ENCODE data around the gene ENDOD1. TPM values are rescaled to one million over a fixed set of nuclear protein-coding genes. Genes with fewer than 3 reads are reported as not detected.
A peak's percentile ranks its signal among the peaks of the same experiment; 100 is the strongest.

Gene ENDOD1
- total RNA-seq, 1 donor from 2014 or later = 4.5 TPM

- DNase-seq (ENCODE audit: low spot score) = peak; percentile 41
- no peak for TF ChIP-seq CTCF (IDR thresholded peaks at IDR 0.05; ENCODE audit: unreplicated experiment)
- peak overlapping the region; percentile 99 for H3K4me3 Mint-ChIP-seq (ENCODE audit: unreplicated experiment)
- H3K36me3 Mint-ChIP-seq (ENCODE audit: low read depth, unreplicated experiment) = no peaks in the 10 kb centered on the region
- H3K4me1 Mint-ChIP-seq (ENCODE audit: unreplicated experiment) = peaks cover 13% of the 10 kb centered on the region
- peaks cover 4% of the 10 kb centered on the region for H3K27me3 Mint-ChIP-seq (ENCODE audit: unreplicated experiment)
- H3K27ac Mint-ChIP-seq (ENCODE audit: unreplicated experiment) = peak overlapping the region; percentile 15
- no peaks in the 10 kb centered on the region for H3K9me3 Mint-ChIP-seq (ENCODE audit: unreplicated experiment)
Observed at GRCh38 chr11:95068549-95068948, 21.1 kb upstream of the ENDOD1 start.

- no peak for TF ChIP-seq CTCF (IDR thresholded peaks at IDR 0.05; ENCODE audit: unreplicated experiment)
- Mint-ChIP-seq H3K4me1 (ENCODE audit: unreplicated experiment) (peaks cover 16% of the 10 kb centered on the region), H3K27me3 (ENCODE audit: unreplicated experiment) (peaks cover 4% of the 10 kb centered on the region), H3K36me3 (ENCODE audit: low read depth, unreplicated experiment) (no peaks in the 10 kb centered on the region), H3K4me3 (ENCODE audit: unreplicated experiment) (no peak overlapping the region), H3K9me3 (ENCODE audit: unreplicated experiment) (no peaks in the 10 kb centered on the region), H3K27ac (ENCODE audit: unreplicated experiment) (no peak overlapping the region)
- no peak for DNase-seq (ENCODE audit: low spot score)
Observed at GRCh38 chr11:95070471-95070870, 19.2 kb upstream of the ENDOD1 start.

GRCh38 chr11:95072948-95073347 is 16.7 kb upstream of the ENDOD1 start:
- Mint-ChIP-seq H3K9me3 (ENCODE audit: unreplicated experiment) (no peaks in the 10 kb centered on the region), H3K27ac (ENCODE audit: unreplicated experiment) (no peak overlapping the region), H3K4me3 (ENCODE audit: unreplicated experiment) (no peak overlapping the region), H3K4me1 (ENCODE audit: unreplicated experiment) (peaks cover 8% of the 10 kb centered on the region), H3K36me3 (ENCODE audit: low read depth, unreplicated experiment) (no peaks in the 10 kb centered on the region), H3K27me3 (ENCODE audit: unreplicated experiment) (no peaks in the 10 kb centered on the region)
- TF ChIP-seq CTCF (IDR thresholded peaks at IDR 0.05; ENCODE audit: unreplicated experiment) = no peak
- DNase-seq (ENCODE audit: low spot score) = no peak

- Mint-ChIP-seq H3K4me1 (ENCODE audit: unreplicated experiment) (peaks cover 3% of the 10 kb centered on the region), H3K27ac (ENCODE audit: unreplicated experiment) (no peak overlapping the region)
- DNase-seq (ENCODE audit: low spot score) = no peak
Observed at GRCh38 chr11:95074792-95075563, 14.7 kb upstream of the ENDOD1 start.

More at GRCh38 chr11:95074792-95075563, 14.7 kb upstream of the ENDOD1 start:
- Mint-ChIP-seq H3K36me3 (ENCODE audit: low read depth, unreplicated experiment) (no peaks in the 10 kb centered on the region), H3K27me3 (ENCODE audit: unreplicated experiment) (no peaks in the 10 kb centered on the region), H3K9me3 (ENCODE audit: unreplicated experiment) (no peaks in the 10 kb centered on the region), H3K4me3 (ENCODE audit: unreplicated experiment) (no peak overlapping the region)
- TF ChIP-seq CTCF (IDR thresholded peaks at IDR 0.05; ENCODE audit: unreplicated experiment) = no peak

Measured in endothelial cell (in vitro differentiated cells).